Natural killer cell (primary cell): Measurements from ENCODE around the gene ARHGAP33. TPM values are rescaled to one million over a fixed set of nuclear protein-coding genes. Genes with fewer than 3 reads are reported as not detected.

Source experiments
- ATAC-seq, 3 donors: fragments of 150-1000 bp in 2 of 3; fragments of 200-7000 bp in 1 of 3; cut with Tn5 transposase; 1 replicate in 1 of 3; 2 replicates in 2 of 3; pipeline ENCODE4 v1.10.0; 2021; ENCODE audit warnings: mild to moderate bottlenecking in 2 of 3, moderate library complexity in 2 of 3
- DNase-seq, 2 donors: peaks; one replicate each; pipeline versions ENCODE4 v3.0.0 to v3.0.0-alpha.2; 2013 to 2021; ENCODE audit warnings: mixed read lengths in 1 of 2
- H3K27ac ChIP-seq: one replicate; pipeline ENCODE4 v1.5.1; 2013; ENCODE audit warnings: mild to moderate bottlenecking, low read length
- H3K27me3 ChIP-seq: one replicate; pipeline ENCODE4 v1.6.1; 2013; ENCODE audit warnings: low read length; ENCODE audit not compliant: control insufficient read depth, insufficient read depth
- H3K36me3 ChIP-seq: one replicate; pipeline ENCODE4 v1.6.1; 2013; ENCODE audit warnings: low read length; ENCODE audit not compliant: control insufficient read depth, insufficient read depth
- H3K4me1 ChIP-seq: one replicate; pipeline ENCODE4 v1.6.1; 2013; ENCODE audit warnings: low read length; ENCODE audit not compliant: control insufficient read depth, insufficient read depth
- H3K4me3 ChIP-seq: one replicate; pipeline ENCODE4 v1.5.1; 2013; ENCODE audit warnings: low read length
- H3K9me3 ChIP-seq: one replicate; pipeline ENCODE4 v1.6.1; 2013; ENCODE audit warnings: low read length; ENCODE audit not compliant: control insufficient read depth, insufficient read depth
- H3K27ac Mint-ChIP-seq, 2 donors: one replicate each; pipeline ENCODE4 v1.8.0; 2022; ENCODE audit warnings: mild to moderate bottlenecking in 2 of 2, mixed read lengths in 2 of 2, moderate library complexity in 1 of 2
- H3K27me3 Mint-ChIP-seq, 2 donors: one replicate each; pipeline ENCODE4 v1.8.0; 2022; ENCODE audit warnings: low read depth in 2 of 2, mixed read lengths in 2 of 2
- H3K36me3 Mint-ChIP-seq: one replicate; pipeline ENCODE4 v1.8.0; 2022; ENCODE audit warnings: mixed read lengths
- H3K4me1 Mint-ChIP-seq, 2 donors: one replicate each; pipeline ENCODE4 v1.8.0; 2022; ENCODE audit warnings: mixed read lengths in 2 of 2
- H3K4me3 Mint-ChIP-seq: one replicate; pipeline ENCODE4 v1.8.0; 2022; ENCODE audit warnings: mild to moderate bottlenecking, moderate library complexity, mixed read lengths
- H3K9me3 Mint-ChIP-seq, 2 donors: one replicate each; pipeline ENCODE4 v1.8.0; 2022; ENCODE audit warnings: mixed read lengths in 2 of 2
- CTCF ChIP-seq: fragments of 200-600 bp; IDR thresholded peaks from one replicate; pipeline ENCODE4 v1.8.0; 2022; ENCODE audit warnings: antibody characterized with exemption
- WGBS: methylation state at CpG from one replicate; pipeline ENCODE4 v1.1.7; 2013; ENCODE audit warnings: missing lambda C conversion rate; ENCODE audit not compliant: insufficient coverage; 5-methylcytosine and 5-hydroxymethylcytosine counted together
- intact Hi-C: fragments of 100-400 bp; cut with micrococcal nuclease; formaldehyde crosslinking; loops from one replicate; pipeline ENCODE4 v1.14.2; 2022
- total RNA-seq, 4 donors: library from RNA; stranded (reverse); fragments of 120-200 nt in 1 of 4; gene quantifications; one replicate each; pipeline versions ENCODE4 v1.2.3 to v1.2.4, GENCODE V29; 2013 to 2022

ARHGAP33 gene
- total RNA-seq, 3 donors from 2014 or later (not counting 1 experiment from before 2014, with no cell fraction given), result 34.4 to 39.3 (median 37.5) TPM

GRCh38 chr19:35736913-35737886, 38.2 kb upstream of the ARHGAP33 start:
- Mint-ChIP-seq H3K27ac (peak overlapping the region in 1 of 2 donors; percentile 42), H3K9me3 (no peaks in the 10 kb centered on the region), H3K36me3 (no peaks in the 10 kb centered on the region), H3K4me1 (peaks cover 15 to 44% of the 10 kb centered on the region in 2 donors), H3K27me3 (no peaks in the 10 kb centered on the region), H3K4me3 (no peak overlapping the region)
- WGBS, result 89% methylated on average over 22 of the region's 22 CpGs
- DNase-seq (peak in 1 of 2 donors; percentile 57), ATAC-seq (no peak)
- H3K27ac ChIP-seq, result no peak overlapping the region
- no peak for TF ChIP-seq CTCF
- intact Hi-C loops, result no loop called here
- H3K27me3 ChIP-seq, result no peaks in the 10 kb centered on the region
- peaks cover 24% of the 10 kb centered on the region for H3K4me1 ChIP-seq
- no peaks in the 10 kb centered on the region for H3K9me3 ChIP-seq
- H3K36me3 ChIP-seq, result peaks cover 53% of the 10 kb centered on the region
- H3K4me3 ChIP-seq, result no peak overlapping the region

- Histone ChIP-seq H3K27me3 (no peaks in the 10 kb centered on the region), H3K36me3 (peaks cover 48% of the 10 kb centered on the region), H3K4me1 (peaks cover 34% of the 10 kb centered on the region), H3K4me3 (no peak overlapping the region), H3K9me3 (no peaks in the 10 kb centered on the region), H3K27ac (no peak overlapping the region)
- TF ChIP-seq CTCF, result no peak
- DNase-seq (no peak), ATAC-seq (no peak)
- intact Hi-C loops, result no loop called here
- Mint-ChIP-seq H3K27me3 (no peaks in the 10 kb centered on the region), H3K27ac (no peak overlapping the region), H3K4me1 (peaks cover 21 to 51% of the 10 kb centered on the region in 2 donors), H3K9me3 (no peaks in the 10 kb centered on the region), H3K4me3 (no peak overlapping the region), H3K36me3 (no peaks in the 10 kb centered on the region)
- WGBS, result 90% methylated on average over 36 of the region's 37 CpGs
These were observed 37.1 kb upstream of the ARHGAP33 start for GRCh38 chr19:35738021-35738886.

- ATAC-seq (no peak), DNase-seq (no peak)
- WGBS, result 100% methylated on average over 2 of the region's 2 CpGs
- Mint-ChIP-seq H3K9me3 (no peaks in the 10 kb centered on the region), H3K36me3 (no peaks in the 10 kb centered on the region), H3K4me3 (peak overlapping the region; percentile 31), H3K27ac (no peak overlapping the region), H3K4me1 (peaks cover 19 to 48% of the 10 kb centered on the region in 2 donors), H3K27me3 (no peaks in the 10 kb centered on the region)
- no peaks in the 10 kb centered on the region for H3K9me3 ChIP-seq
- intact Hi-C loops, result no loop called here
- H3K27me3 ChIP-seq, result no peaks in the 10 kb centered on the region
- H3K4me3 ChIP-seq, result no peak overlapping the region
- peaks cover 42% of the 10 kb centered on the region for H3K36me3 ChIP-seq
- TF ChIP-seq CTCF, result no peak
- no peak overlapping the region for H3K27ac ChIP-seq
- peaks cover 41% of the 10 kb centered on the region for H3K4me1 ChIP-seq
These were observed 36.5 kb upstream of the ARHGAP33 start for GRCh38 chr19:35738887-35739229.
